ENCODE data around the gene ATXN10.

ATXN10 gene

GRCh38 chr22:45888221-45889092 is 216.8 kb downstream of the ATXN10 start:
- in situ Hi-C loops (cut with MboI; ENCODE audit: low sequenced_read_pairs) = no loop called here

GRCh38 chr22:45889093-45889538 is 217.5 kb downstream of the ATXN10 start:
- in situ Hi-C loops (cut with MboI; ENCODE audit: low sequenced_read_pairs) = no loop called here

- in situ Hi-C loops (cut with MboI; ENCODE audit: low sequenced_read_pairs) = no loop called here
These were observed 218.1 kb downstream of the ATXN10 start for GRCh38 chr22:45889539-45890350.

GRCh38 chr22:45890351-45890635 is 218.7 kb downstream of the ATXN10 start:
- in situ Hi-C loops (cut with MboI; ENCODE audit: low sequenced_read_pairs) = no loop called here

- in situ Hi-C loops (cut with MboI; ENCODE audit: low sequenced_read_pairs) = no loop called here
These were observed 219.4 kb downstream of the ATXN10 start for GRCh38 chr22:45891021-45891421.

GRCh38 chr22:45891471-45891995 is 219.9 kb downstream of the ATXN10 start:
- in situ Hi-C loops (cut with MboI; ENCODE audit: low sequenced_read_pairs) = no loop called here

GRCh38 chr22:45891996-45892621 is 220.5 kb downstream of the ATXN10 start:
- in situ Hi-C loops (cut with MboI; ENCODE audit: low sequenced_read_pairs) = no loop called here

- in situ Hi-C loops (cut with MboI; ENCODE audit: low sequenced_read_pairs) = no loop called here
These were observed 221.2 kb downstream of the ATXN10 start for GRCh38 chr22:45892681-45893461.

- in situ Hi-C loops (cut with MboI; ENCODE audit: low sequenced_read_pairs) = no loop called here
These were observed 221.9 kb downstream of the ATXN10 start for GRCh38 chr22:45893516-45893915.
